Adipose tissue (tissue), 3 donors: ENCODE measurements around the gene KLK13. TPM values are rescaled to one million over a fixed set of nuclear protein-coding genes. Genes with fewer than 3 reads are reported as not detected.

Source experiments
- H3K27ac ChIP-seq: one replicate; pipeline ENCODE4 v1.5.1; 2013; ENCODE audit warnings: low read depth, low read length
- WGBS, 3 donors: extraction: QIAGEN DNeasy Blood & Tissue Kit; methylation state at CpG; one replicate each; pipeline ENCODE4 v1.1.7; 2013; 5-methylcytosine and 5-hydroxymethylcytosine counted together
- polyA plus RNA-seq, 3 donors: library from polyadenylated mRNA; stranded (reverse); fragments of 200-250 nt; gene quantifications; one replicate each; pipeline ENCODE4 v1.2.3, GENCODE V29; 2013
- donor health status: healthy with polysubstance abuse.
- donor health status: Bipolar disorder and iron deficiency.
- donor health status: healthy.

Gene KLK13
- polyA plus RNA-seq, 3 donors: 1.2 to 1.3 TPM; not detected in 1

DNA sequence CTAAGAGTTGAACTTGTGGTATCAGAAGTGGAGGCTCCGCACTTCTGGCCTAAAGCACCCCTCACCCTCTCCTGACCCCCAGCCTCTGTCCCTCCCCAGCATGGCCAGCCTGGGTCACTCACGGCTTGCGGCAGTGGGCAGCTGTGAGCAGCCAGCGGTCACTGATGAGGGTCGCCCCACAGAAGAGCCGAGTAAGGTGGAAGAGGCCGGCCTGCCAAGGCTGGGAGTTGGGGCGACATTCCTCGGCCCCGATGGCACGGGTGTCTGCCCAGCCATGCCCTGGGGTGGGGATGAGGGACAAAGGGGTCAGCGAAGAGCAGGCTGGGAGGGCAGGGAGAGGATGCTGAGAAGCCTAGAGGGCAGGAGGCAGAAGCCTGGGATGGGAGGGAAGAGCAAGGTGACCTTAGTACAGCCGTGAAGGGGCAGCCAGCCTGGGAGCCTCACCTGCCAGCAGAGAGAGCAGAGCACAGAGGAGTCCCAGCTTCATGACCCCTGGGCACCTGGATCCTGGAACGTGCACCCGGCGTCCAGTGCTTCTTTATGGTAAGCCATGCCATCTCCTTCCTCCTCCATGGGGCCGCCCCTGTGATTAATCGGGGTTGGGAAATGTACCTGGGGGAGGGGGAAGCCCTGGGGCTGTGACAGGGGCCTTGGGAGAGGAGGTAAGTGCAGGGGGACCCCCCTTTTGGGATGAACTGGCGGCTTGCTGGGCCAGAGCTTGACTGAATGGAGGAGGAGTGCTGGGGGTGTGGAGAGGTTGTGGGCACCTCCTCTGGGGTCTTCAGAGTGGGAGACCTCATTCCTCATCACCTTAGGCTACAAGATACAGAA lies 55.6 kb downstream of the KLK13 start:
- 62 to 77% (median 64%) methylated on average over 19 of the region's 19 CpGs for WGBS, 3 donors
- no peak overlapping the region for H3K27ac ChIP-seq

GRCh38 chr19:51007488-51007887 lies 57.4 kb downstream of the KLK13 start:
- WGBS, 3 donors: 72 to 85% (median 79%) methylated on average over 3 of the region's 3 CpGs
- H3K27ac ChIP-seq: no peak overlapping the region

DNA sequence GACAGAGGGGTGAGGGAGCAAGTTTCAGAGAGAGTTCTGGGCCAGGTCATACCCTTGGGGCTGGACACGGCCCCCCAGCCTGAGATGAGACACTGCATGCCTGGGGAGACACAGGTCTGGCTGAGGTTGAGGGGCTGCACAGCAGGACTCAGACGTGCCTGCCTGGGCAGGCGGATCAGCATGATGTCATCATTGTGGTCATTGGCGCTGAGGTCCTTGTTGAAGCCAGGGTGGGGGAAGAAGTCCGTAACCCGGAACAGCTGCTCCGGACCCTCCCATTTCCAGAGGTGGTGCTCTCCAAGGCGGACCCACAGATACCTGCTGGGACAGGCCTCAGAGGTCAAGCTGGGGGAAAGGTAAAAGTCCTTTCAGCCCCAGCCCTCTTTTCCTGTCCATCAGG lies 58.5 kb downstream of the KLK13 start:
- WGBS, 3 donors: 39 to 59% (median 41%) methylated on average over 8 of the region's 8 CpGs

More for the DNA sequence above, 58.5 kb downstream of the KLK13 start:
- H3K27ac ChIP-seq: no peak overlapping the region

Other genes starting within 250 kb of the KLK13 start
- gene KLK1, start 241.3 kb downstream of the KLK13 start, polyA plus RNA-seq: 1,000 to 10,000 TPM in 1 of 3 donors, under 1 TPM in 1, not detected in 1; 0.92 to 1,524 TPM
- gene KLK15, start 231.5 kb downstream of the KLK13 start, polyA plus RNA-seq: under 1 TPM in 1 of 3 donors, not detected in 2; 0.10 TPM
- under 1 TPM in 1 of 3 donors, not detected in 2; 0.05 TPM for gene KLK3, start 210.2 kb downstream of the KLK13 start, polyA plus RNA-seq
- gene KLK2, start 191.7 kb downstream of the KLK13 start, polyA plus RNA-seq: under 1 TPM in 1 of 3 donors, not detected in 2; 0.03 TPM
- not detected for gene KLK4, start 153.7 kb downstream of the KLK13 start, polyA plus RNA-seq
- gene KLK5, start 112.1 kb downstream of the KLK13 start, polyA plus RNA-seq: 1 to 10 TPM in 1 of 3 donors, under 1 TPM in 1, not detected in 1; 0.28 to 1.3 TPM
- under 1 TPM in 2 of 3 donors, not detected in 1; 0.03 to 0.18 TPM for gene KLK6, start 95.5 kb downstream of the KLK13 start, polyA plus RNA-seq
- gene KLK7, start 81.2 kb downstream of the KLK13 start, polyA plus RNA-seq: 1 to 10 TPM in 1 of 3 donors, under 1 TPM in 2; 0.03 to 1.3 (median 0.86) TPM
- 1 to 10 TPM in 2 of 3 donors, under 1 TPM in 1; 0.97 to 6.6 (median 1.3) TPM for gene KLK8, start 63.5 kb downstream of the KLK13 start, polyA plus RNA-seq
- gene KLK10, start 45.4 kb downstream of the KLK13 start, polyA plus RNA-seq: 1 to 10 TPM in 1 of 3 donors, under 1 TPM in 2; 0.15 to 1.3 (median 0.90) TPM
- 10 to 100 TPM in 1 of 3 donors, 1 to 10 TPM in 2; 4.3 to 12.1 (median 9.5) TPM for gene KLK11, start 38.5 kb downstream of the KLK13 start, polyA plus RNA-seq
- gene KLK12, start 30.1 kb downstream of the KLK13 start, polyA plus RNA-seq: under 1 TPM in 1 of 3 donors, not detected in 2; 0.55 TPM
- under 1 TPM in 2 of 3 donors, not detected in 1; 0.07 to 0.20 TPM for gene KLK14, start 17.8 kb upstream of the KLK13 start, polyA plus RNA-seq
- gene CTU1, start 43.3 kb upstream of the KLK13 start, polyA plus RNA-seq: 1 to 10 TPM; 1.2 to 4.9 (median 3.2) TPM
- 1 to 10 TPM in 2 of 3 donors, under 1 TPM in 1; 0.78 to 7.1 (median 4.3) TPM for gene SIGLEC9, start 59.8 kb upstream of the KLK13 start, polyA plus RNA-seq
- gene SIGLEC7, start 77.2 kb upstream of the KLK13 start, polyA plus RNA-seq: 1 to 10 TPM in 2 of 3 donors, under 1 TPM in 1; 0.59 to 5.1 (median 2.3) TPM
- gene CD33, start 160.0 kb upstream of the KLK13 start, polyA plus RNA-seq: 10 to 100 TPM in 1 of 3 donors, 1 to 10 TPM in 2; 1.5 to 10.6 (median 6.7) TPM
- not detected for gene SIGLECL1, start 186.0 kb upstream of the KLK13 start, polyA plus RNA-seq
- gene IGLON5, start 246.6 kb upstream of the KLK13 start, polyA plus RNA-seq: 1 to 10 TPM in 1 of 3 donors, under 1 TPM in 2; 0.11 to 1.1 (median 0.28) TPM